Measurements from ENCODE around the gene KAT2A.

Gene KAT2A

DNA sequence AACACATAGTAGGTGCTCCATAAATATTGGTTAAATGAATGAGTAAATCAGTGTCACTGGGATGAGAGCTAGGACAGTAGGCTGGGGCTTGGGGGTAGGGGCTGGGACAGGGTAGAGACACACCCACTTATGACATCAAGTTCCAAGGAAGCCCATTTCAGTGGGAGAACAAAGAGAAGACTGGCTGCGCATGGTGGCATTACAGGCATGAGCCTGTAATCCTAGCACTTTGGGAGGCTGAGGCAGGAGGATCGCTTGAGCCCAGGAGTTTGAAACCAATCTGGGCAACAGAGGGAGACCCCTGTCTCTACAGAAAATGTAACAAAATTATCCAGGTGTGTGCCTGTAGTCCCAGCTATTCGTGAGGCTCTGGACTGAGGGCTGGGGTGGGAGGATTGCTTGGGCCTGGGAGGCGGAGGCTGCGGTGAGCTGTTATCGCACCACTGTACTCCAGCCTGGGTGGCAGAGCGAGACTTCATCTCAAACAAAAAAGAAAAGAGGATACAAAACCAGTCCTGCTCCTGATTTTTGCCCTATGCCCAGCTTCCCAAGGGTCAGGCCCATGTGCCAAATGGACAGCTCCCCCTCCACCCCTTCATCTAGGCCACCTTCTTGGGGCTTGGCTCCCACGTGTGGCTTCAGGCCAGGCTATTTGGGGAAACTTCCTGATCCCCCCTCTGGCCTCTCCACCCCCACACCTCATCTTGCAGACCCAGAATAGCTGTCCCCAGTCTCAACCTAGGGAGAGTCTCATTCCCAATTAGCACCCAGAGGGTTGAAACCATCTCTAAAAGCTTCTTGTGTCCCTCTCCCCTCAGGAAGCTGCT lies 30.0 kb downstream of the KAT2A start:
- no peak for DNase-seq

DNA sequence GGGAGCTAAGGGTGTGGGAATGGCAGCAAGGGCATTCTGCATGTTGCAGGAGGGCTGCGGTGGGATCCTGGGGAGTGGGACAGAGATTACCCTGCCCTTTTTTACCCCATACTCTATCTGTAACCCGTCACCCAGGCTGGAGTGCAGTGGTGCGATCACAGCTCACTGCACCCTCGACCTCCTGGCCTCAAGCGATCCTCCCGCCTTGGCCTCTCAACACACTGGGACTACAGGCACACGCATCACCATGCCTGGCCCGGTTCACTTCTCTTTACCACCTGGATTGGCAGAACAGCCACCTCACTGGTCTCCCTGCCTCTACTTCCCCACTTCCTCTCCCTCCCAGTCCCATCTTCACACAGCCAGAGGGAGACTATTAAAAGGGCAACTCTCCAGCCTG lies 32.4 kb downstream of the KAT2A start:
- DNase-seq: no peak

DNA sequence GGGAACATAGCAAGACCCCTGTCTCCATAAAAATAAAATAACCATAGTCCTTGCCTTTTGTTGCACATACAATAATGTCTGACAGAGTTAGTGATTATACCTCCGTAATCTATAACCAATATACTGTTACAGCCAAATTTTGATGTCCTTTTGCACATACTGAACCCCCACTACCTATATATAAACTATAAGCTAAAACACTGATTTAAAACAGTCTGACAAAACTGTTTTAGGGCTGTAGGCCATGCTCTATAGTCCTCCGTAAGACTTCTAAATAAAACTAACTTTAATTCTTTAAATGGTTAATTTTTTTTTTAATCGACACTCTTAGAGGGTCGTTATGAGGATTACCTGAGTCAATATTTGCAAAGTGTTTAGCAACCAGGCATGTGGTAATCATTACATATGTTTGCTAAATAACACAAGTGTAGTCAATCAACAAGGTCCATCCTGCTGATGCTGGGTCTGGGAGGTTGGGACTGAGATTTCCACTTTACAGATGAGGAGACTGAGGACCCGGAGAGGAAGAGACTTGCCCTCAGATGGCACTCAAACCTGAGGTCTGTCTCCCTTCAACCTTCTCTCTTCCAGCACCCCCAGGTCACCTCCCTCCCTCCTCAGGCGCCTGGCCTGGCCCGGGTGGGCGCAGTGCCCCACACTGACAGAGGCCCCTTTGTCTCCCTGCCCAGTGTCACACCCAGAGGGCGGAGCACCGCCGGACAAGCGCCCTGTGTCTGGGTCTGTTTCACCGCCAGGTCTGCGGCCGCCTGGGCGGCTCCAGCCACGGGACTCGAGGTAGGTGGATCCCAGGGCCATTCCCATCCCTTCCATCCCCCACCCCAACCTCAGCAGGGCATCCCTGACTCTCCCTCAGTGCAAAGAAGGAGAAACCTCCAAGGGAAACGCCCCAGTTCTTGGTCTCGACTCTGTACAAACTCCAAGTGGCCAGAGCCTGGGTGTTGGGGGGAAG lies 33.1 kb downstream of the KAT2A start:
- no peak for DNase-seq

DNA sequence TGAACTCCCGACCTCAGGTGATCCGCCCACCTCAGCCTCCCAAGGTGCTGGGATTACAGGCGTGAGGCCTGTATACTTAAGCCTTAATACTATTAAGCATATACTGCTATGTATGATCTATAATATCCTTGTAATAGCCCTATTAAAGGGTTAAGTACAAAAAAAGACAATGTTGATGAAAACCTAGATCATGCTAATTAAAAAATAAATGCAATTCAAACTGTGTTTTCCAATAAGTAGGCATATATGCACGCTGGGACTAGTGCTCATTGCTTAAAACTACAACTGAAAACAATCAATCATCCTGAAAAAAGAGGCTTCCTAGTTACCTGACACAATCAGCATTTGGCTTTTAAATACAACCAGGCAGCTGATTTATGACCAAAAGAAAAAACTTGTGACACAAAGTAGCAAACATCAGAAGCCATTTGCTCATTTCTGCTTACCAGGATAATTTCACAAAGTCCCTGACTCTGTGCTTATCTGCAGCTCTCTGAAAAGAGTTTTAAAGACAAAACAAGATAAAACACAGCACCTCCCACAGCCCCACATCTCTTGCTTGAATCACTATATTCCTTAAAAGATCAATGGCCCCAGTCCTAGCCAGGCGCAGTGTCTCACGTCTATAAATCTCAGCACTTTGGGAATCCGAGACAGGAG lies 34.0 kb downstream of the KAT2A start:
- no peak for DNase-seq

DNA sequence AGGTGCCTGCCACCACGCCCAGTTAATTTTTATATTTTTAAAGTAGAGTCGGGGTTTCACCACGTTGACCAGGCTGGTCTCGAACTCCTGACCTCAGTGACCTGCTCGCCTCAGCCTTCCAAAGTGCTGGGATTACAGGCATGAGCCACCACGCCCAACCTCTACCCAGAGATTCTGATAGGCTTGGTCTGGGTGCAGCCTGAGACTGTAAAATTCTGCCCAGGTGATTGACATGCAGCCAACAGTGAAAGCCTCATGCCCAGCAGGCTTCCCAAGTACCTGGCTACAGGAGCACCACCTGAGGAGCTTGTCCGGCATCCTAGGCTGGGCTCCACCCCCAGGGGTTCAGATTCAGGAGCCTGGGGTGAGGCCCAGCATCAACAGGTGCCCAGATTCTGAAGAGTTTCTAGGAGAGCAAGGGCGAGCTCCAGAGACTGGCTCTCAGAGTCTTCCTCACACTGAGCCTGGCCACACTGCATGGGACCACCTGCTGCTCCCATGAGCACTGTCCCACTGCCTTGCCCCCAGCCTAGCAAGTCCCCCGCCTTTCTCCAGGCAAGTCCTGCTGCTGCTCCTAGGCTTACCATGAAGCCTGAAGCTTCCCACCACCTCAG lies 39.5 kb downstream of the KAT2A start:
- DNase-seq: no peak

- no peak for DNase-seq
These were observed 41.6 kb downstream of the KAT2A start for GRCh38 chr17:42079541-42079940.

GRCh38 chr17:42078396-42079043 lies 42.6 kb downstream of the KAT2A start:
- DNase-seq: no peak

DNA sequence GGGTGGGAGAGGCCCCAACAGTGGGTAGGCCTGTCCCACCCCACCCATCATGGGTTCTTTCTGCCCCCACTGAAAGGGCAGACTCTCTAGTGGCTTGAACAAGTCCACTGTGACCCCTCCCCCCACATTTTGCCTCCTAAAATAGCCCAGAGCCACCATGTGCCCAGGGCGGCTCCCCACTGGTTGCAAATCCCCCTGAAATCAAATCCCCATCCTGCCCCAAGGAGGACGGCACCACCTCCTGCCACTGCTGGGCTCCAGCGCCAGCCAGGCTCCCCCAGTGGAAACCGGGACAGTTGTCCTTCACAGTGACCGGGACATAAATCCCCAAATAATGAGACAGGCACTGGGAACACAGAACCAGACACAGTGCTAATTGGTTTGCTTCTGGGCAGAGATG lies 43.4 kb downstream of the KAT2A start:
- no peak for DNase-seq

- DNase-seq: no peak
These were observed 44.2 kb downstream of the KAT2A start for GRCh38 chr17:42076797-42077559.

- no peak for DNase-seq
These were observed 45.4 kb downstream of the KAT2A start for GRCh38 chr17:42075789-42076188.

DNA sequence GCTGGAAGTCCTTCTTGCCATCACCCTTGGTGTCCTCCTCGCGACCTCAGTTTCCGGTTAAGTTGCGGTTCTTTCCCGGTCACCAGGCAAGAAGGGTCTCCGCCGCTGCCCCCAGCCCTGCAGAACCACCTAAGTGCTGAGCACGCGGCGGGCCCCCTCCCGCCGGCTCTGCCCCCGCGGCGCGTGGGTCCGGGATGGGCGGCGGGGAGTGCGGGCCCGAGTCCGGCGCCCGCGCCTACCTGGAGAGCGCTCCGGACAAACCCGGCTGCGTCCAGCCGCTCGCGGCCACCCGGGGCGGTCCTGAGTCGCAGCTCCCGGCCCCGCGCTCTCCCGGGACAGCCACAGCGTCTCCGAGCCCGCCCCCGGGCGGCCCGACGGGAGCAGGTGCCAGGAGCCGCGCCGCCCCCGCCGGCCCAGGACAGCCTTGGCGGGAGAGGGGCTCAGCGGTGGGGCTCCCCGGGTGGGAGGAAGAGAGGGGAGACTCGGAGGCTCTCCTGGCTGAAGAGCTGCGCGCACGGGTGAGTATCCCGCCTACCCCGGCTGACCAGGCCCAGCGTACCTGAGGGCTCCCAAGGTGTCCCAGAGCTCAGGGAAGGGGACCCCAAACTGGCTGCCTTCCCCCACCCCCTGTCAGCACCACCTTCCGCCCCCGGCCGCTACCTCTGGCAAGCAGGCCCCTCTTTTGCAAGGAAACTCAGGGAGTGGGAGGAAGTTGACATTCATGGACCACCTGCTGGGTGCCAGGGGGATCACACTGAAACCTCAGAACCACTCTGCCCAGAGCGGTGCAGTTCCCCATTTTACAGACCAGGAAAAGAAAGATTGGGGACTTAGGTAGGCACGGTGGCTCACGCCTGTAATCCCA lies 48.6 kb downstream of the KAT2A start:
- no peak for DNase-seq

DNA sequence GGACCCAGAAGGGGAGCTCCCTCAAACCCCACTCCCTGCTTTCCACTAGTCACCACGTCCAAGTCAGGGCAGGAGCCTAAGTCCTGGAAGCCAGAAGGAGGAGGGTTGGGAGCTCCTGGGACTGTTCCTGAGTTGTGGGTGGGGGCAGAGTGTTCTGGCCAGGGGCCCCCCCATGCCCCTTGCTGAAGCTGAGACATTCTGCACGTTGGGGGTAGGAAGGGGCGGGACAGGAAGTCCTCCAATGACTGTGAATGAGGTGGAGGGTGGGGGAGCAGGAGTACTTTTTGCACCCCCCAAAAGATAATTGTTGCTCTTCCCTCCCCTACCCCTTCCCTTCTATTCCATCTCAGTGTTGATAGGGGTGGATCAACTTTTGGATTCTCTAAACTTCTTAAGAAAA lies 49.4 kb downstream of the KAT2A start:
- no peak for DNase-seq

- DNase-seq: no peak
These were observed 52.2 kb downstream of the KAT2A start for GRCh38 chr17:42068979-42069378.

GRCh38 chr17:42067371-42068091 lies 53.6 kb downstream of the KAT2A start:
- peak; percentile 79 for DNase-seq

DNA sequence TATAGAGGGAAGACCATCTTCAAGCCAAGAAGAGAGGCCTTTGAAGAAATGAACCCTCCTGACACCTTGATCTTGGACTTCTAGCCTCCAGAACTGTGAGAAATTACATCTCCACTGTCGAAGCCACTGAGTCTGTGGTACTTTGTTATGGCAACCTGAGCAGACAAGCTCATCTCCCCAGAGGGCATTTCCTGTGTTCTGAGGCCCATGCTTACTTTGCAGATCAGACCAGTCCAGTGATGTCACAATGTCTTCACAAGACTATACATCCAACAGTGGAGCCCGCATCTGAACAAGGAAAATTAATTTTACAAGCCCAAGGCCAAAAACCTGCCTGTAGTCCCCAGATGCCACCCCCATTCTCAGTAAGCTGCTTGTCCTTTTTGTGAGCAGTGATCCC lies 56.0 kb downstream of the KAT2A start:
- DNase-seq: no peak
